ENCODE data around the gene RAPGEF3.

- TF ChIP-seq POLR2A (IDR thresholded peaks at IDR 0.05; ENCODE audit: low read length) (no peak), GATA1 (IDR thresholded peaks at IDR 0.05; ENCODE audit: low read depth, low read length) (no peak)
These were observed 12.2 kb downstream of the RAPGEF3 start for GRCh38 chr12:47746523-47746922.

Measured in erythroblast (primary cell).